Fibroblast of lung (primary cell): ENCODE data around the gene CCDC138. TPM values are rescaled to one million over a fixed set of nuclear protein-coding genes. Genes with fewer than 3 reads are reported as not detected.
"Not testable (repeated sequence)": the region's sequence is repeated elsewhere in the genome, so short reads cannot be mapped to it uniquely, and the experiment has no call there.

ENCODE experiments used
- DNase-seq, 2 donors: peaks; one replicate each; pipeline versions ENCODE4 v3.0.0 to v3.0.0-alpha.2; 2010; ENCODE audit warnings: low read depth in 2 of 2
- H2AFZ ChIP-seq: 2 replicates; pipeline ENCODE4 v1.5.1; 2012; ENCODE audit warnings: low read length, control low read depth, inconsistent platforms
- H3K27ac ChIP-seq: 2 replicates; pipeline ENCODE4 v1.5.1; 2011; ENCODE audit warnings: low read length, control low read depth; ENCODE audit not compliant: insufficient read depth
- H3K27me3 ChIP-seq: 2 replicates; pipeline ENCODE4 v1.5.1; 2011; ENCODE audit warnings: mild to moderate bottlenecking, low read length; ENCODE audit not compliant: control insufficient read depth, insufficient read depth
- H3K36me3 ChIP-seq: 2 replicates; pipeline ENCODE4 v1.5.1; 2011; ENCODE audit warnings: low read length; ENCODE audit not compliant: control insufficient read depth, insufficient read depth
- H3K4me1 ChIP-seq: 2 replicates; pipeline ENCODE4 v1.5.1; 2011; ENCODE audit warnings: low read length; ENCODE audit not compliant: control insufficient read depth, insufficient read depth; ENCODE audit errors: extremely low read depth
- H3K4me2 ChIP-seq: 2 replicates; pipeline ENCODE4 v1.5.1; 2011; ENCODE audit warnings: low read length, control low read depth; ENCODE audit not compliant: insufficient read depth; ENCODE audit errors: extremely low read depth
- H3K4me3 ChIP-seq, 4 experiments: fragments of 200-600 bp in 1 of 4; sonication (generic) in 1 of 4; replicated peaks in 1 of 4; 2 replicates each; pipeline ENCODE4 v1.5.1; 2011 to 2016; ENCODE audit warnings: low read length in 4 of 4, low read depth in 3 of 4, mild to moderate bottlenecking in 3 of 4, control low read depth in 2 of 4, inconsistent platforms in 1 of 4, mixed read lengths in 1 of 4; ENCODE audit not compliant: insufficient read depth in 1 of 4; ENCODE audit errors: control extremely low read depth in 1 of 4
- H3K79me2 ChIP-seq: 2 replicates; pipeline ENCODE4 v1.5.1; 2012; ENCODE audit warnings: mild to moderate bottlenecking, low read length, inconsistent platforms; ENCODE audit not compliant: control insufficient read depth, insufficient read depth
- H3K9ac ChIP-seq: 2 replicates; pipeline ENCODE4 v1.5.1; 2011; ENCODE audit warnings: mild to moderate bottlenecking, low read length, control low read depth; ENCODE audit not compliant: insufficient read depth
- H3K9me3 ChIP-seq: 2 replicates; pipeline ENCODE4 v1.5.1; 2012; ENCODE audit warnings: low read depth, low read length; ENCODE audit not compliant: control insufficient read depth, insufficient read depth
- H4K20me1 ChIP-seq: 2 replicates; pipeline ENCODE4 v1.5.1; 2011; ENCODE audit warnings: low read length; ENCODE audit not compliant: control insufficient read depth, insufficient read depth; ENCODE audit errors: extremely low read depth
- polyA minus RNA-seq: library from RNA; depleted of rRNA, polyadenylated mRNA; stranded (reverse); fragments of >200 nt; gene quantifications from 2 replicates; pipeline ENCODE4 v1.2.3, GENCODE V29; 2011; ENCODE audit warnings: low replicate concordance
- polyA plus RNA-seq, 2 donors: library from polyadenylated mRNA; depleted of rRNA in 1 of 2; stranded (reverse) in 1 of 2; unstranded in 1 of 2; fragments of >200 nt; gene quantifications; 2 replicates each; pipeline ENCODE4 v1.2.1, GENCODE V29; 2011 to 2012; ENCODE audit warnings: missing spikeins in 1 of 2
- total RNA-seq: library from RNA; depleted of rRNA; stranded (reverse); fragments of >200 nt; gene quantifications from 2 replicates; pipeline ENCODE4 v1.2.1, GENCODE V29; 2014
- TF ChIP-seq, protein P1 (sequence below), 2 donors: IDR thresholded peaks in 1 of 2; conservative IDR thresholded peaks in 1 of 2; 1 replicate in 1 of 2; 2 replicates in 1 of 2; pipeline ENCODE4 v1.5.1; 2011 to 2012; ENCODE audit warnings: low read length in 2 of 2, control low read depth in 1 of 2, inconsistent platforms in 1 of 2, low read depth in 1 of 2, mild to moderate bottlenecking in 1 of 2

The CCDC138 gene, protein sequence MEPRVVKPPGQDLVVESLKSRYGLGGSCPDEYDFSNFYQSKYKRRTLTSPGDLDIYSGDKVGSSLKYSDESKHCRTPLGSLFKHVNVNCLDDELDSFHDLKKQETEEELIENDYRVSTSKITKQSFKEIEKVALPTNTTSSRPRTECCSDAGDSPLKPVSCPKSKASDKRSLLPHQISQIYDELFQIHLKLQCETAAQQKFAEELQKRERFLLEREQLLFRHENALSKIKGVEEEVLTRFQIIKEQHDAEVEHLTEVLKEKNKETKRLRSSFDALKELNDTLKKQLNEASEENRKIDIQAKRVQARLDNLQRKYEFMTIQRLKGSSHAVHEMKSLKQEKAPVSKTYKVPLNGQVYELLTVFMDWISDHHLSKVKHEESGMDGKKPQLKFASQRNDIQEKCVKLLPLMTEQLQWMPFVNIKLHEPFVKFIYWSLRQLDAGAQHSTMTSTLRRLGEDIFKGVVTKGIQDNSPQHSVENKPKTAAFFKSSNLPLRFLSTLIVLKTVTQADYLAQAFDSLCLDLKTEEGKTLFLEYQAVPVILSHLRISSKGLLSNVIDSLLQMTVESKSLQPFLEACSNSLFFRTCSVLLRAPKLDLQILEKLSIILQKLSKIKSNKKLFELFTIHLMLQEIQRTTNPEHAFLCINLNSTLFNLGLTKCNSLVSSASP
- 3.3 and 4.1 TPM in 2 replicates for total RNA-seq
- polyA plus RNA-seq = 1.7 and 2.6 TPM in 2 replicates
- 1.2 and 1.7 TPM in 2 replicates for polyA plus RNA-seq (2012)
- polyA minus RNA-seq = 0.67 TPM in 1 of 2 replicates, not detected in the other

DNA sequence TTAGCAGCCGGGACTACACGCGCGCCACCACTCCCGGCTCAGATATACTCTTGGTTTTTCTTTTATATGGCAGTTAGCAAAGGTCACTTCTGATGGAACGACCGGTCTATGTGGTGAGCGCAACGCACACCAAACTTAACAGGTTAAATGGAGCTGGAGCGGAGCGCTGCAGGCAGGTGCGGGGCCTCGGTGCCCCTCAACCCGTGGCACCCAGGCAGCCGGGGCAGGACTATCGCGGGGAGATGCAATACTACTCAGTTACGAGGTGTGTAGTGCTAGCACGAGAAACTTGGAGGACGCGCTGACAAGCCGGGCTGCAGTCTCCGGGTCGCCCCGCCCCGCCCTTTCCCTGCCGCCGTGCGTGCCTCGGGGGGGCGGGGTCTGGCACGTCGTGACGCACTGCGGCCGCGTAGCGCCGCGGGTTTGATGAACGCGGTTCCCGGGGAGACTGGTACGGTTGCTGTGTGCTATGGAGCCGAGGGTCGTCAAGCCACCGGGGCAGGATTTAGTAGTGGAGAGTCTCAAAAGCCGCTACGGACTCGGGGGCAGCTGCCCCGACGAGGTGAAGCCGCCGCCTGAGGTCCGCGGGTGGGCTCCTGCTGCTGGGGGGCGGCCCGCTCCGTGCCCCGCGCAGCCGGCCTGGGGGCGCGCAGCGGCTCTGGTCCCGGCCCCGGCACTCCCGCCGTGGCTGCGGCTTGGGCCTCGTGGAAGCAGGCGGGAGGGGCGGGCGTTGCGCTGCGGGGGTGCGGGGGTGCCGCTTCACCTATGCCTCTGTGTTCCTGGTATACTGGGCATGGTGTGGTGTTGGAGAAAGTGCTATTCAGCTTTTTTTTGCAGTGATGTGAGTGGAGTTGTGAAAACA lies at the start of gene CCDC138:
TSS of gene CCDC138 (plus strand) at position 418 of the 862 bp plus-strand sequence. CDS start at position 470, 52 bp downstream.
- H3K9ac ChIP-seq = peak within 1 kb of the TSS; percentile 79

DNA sequence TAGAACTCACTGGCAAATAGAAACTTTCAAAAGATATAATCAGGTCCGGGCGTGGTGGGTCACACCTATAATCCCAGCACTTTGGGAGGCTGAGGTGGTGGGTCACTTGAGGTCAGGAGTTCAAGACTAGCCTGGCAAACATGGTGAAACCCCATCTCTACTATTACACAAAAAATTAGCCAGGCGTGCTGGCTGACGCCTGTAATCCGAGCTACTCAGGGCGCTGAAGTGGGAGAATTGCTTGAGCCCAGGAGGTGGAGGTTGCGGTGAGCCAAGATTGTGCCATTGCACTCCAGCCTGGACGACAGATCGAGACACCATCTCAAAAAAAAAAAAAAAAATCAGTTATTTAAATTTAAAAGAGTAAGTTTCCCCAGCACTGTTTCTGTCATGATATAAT lies 28.6 kb upstream of the CCDC138 start:
- not testable (repeated sequence) for H3K36me3 ChIP-seq, H3K79me2 ChIP-seq, DNase-seq, H3K9ac ChIP-seq, H3K9me3 ChIP-seq, H3K27me3 ChIP-seq, H3K4me1 ChIP-seq, H4K20me1 ChIP-seq, H2AFZ ChIP-seq, H3K27ac ChIP-seq, H3K4me3 ChIP-seq, H3K4me2 ChIP-seq

More for the DNA sequence above, at the start of gene CCDC138:
- Histone ChIP-seq H2AFZ (peak within 1 kb of the TSS; percentile 44), H3K27ac (peak within 1 kb of the TSS; percentile 80), H4K20me1 (no peaks in the 10 kb centered on the region), H3K36me3 (peaks cover 2% of the 10 kb centered on the region), H3K9me3 (no peaks in the 10 kb centered on the region), H3K4me1 (no peaks in the 10 kb centered on the region), H3K4me3 (peak within 1 kb of the TSS; percentile 49 to 81 (median 70)), H3K27me3 (no peaks in the 10 kb centered on the region), H3K79me2 (peaks cover 4% of the 10 kb centered on the region), H3K4me2 (peak within 1 kb of the TSS; percentile 80)
- peak; percentile 82 to 85 for DNase-seq
- TF ChIP-seq, protein P1, sequence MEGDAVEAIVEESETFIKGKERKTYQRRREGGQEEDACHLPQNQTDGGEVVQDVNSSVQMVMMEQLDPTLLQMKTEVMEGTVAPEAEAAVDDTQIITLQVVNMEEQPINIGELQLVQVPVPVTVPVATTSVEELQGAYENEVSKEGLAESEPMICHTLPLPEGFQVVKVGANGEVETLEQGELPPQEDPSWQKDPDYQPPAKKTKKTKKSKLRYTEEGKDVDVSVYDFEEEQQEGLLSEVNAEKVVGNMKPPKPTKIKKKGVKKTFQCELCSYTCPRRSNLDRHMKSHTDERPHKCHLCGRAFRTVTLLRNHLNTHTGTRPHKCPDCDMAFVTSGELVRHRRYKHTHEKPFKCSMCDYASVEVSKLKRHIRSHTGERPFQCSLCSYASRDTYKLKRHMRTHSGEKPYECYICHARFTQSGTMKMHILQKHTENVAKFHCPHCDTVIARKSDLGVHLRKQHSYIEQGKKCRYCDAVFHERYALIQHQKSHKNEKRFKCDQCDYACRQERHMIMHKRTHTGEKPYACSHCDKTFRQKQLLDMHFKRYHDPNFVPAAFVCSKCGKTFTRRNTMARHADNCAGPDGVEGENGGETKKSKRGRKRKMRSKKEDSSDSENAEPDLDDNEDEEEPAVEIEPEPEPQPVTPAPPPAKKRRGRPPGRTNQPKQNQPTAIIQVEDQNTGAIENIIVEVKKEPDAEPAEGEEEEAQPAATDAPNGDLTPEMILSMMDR (conservative IDR thresholded peaks at IDR 0.05 in 1 of 2, IDR thresholded peaks at IDR 0.05 in 1 of 2; ENCODE audit: low read depth in 1 of 2, low read length in 2 of 2) = no peak

DNA sequence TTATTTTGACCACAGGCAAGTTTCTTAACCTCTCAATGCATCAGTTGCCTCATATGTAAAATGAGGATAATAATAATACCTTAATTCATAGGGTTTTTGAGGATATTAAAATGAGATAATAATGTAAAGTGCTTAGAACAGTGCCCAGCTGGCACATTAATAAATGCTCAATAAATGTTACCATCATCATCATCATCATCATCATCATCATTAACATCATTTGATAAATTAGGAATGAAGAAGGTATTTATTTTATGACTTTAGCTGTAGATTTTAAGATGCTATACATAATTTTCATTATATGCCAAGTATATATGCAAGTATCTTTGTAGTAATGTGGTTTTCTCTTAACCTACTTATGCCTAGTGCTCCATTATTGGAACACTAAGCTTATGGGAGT lies 24.0 kb upstream of the CCDC138 start:
- H3K79me2 ChIP-seq, H3K9ac ChIP-seq, DNase-seq, H3K9me3 ChIP-seq, H4K20me1 ChIP-seq, H3K4me2 ChIP-seq, H3K4me1 ChIP-seq, H2AFZ ChIP-seq, H3K4me3 ChIP-seq, H3K27me3 ChIP-seq, H3K36me3 ChIP-seq, H3K27ac ChIP-seq: not testable (repeated sequence)

DNA sequence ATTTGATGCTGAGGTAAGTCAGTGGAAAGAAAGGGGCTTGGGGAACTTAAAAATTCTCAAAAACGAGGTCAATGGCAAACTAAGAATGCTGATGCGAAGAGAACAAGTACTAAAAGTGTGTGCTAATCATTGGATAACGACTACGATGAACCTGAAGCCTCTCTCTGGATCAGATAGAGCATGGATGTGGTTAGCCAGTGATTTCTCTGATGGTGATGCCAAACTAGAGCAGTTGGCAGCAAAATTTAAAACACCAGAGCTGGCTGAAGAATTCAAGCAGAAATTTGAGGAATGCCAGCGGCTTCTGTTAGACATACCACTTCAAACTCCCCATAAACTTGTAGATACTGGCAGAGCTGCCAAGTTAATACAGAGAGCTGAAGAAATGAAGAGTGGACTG lies 19.9 kb upstream of the CCDC138 start:
- not testable (repeated sequence) for H3K4me3 ChIP-seq, H3K9me3 ChIP-seq, H3K27ac ChIP-seq, H3K27me3 ChIP-seq, H3K4me1 ChIP-seq, H3K36me3 ChIP-seq, H3K79me2 ChIP-seq, H4K20me1 ChIP-seq, H3K4me2 ChIP-seq, H2AFZ ChIP-seq, H3K9ac ChIP-seq, DNase-seq

DNA sequence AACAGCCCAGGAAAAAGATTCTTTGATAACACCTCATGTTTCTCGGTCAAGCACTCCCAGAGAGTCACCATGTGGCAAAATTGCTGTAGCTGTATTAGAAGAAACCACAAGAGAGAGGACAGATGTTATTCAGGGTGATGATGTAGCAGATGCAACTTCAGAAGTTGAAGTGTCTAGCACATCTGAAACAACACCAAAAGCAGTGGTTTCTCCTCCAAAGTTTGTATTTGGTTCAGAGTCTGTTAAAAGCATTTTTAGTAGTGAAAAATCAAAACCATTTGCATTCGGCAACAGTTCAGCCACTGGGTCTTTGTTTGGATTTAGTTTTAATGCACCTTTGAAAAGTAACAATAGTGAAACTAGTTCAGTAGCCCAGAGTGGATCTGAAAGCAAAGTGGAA lies 18.7 kb upstream of the CCDC138 start:
- not testable (repeated sequence) for H3K27ac ChIP-seq

More for the DNA sequence above, 18.7 kb upstream of the CCDC138 start:
- not testable (repeated sequence) for H4K20me1 ChIP-seq, H3K27me3 ChIP-seq, H3K36me3 ChIP-seq, H3K9me3 ChIP-seq, H2AFZ ChIP-seq, H3K4me1 ChIP-seq, H3K79me2 ChIP-seq, H3K4me2 ChIP-seq, H3K4me3 ChIP-seq, DNase-seq, H3K9ac ChIP-seq
